ENCODE data around the gene ADM. TPM values are rescaled to one million over a fixed set of nuclear protein-coding genes. Genes with fewer than 3 reads are reported as not detected.

ADM gene
- total RNA-seq, 1 donor from 2014 or later, result 785 TPM

Other genes with a start within 250 kb of the ADM start
- gene SBF2, start 10.9 kb upstream of the ADM start, total RNA-seq, result 26.6 and 50.8 TPM in 2 replicates
- 1.1 and 6.5 TPM in 2 replicates for gene AMPD3, start 150.2 kb downstream of the ADM start, total RNA-seq
- 41.2 and 49.0 TPM in 2 replicates for gene RNF141, start 236.1 kb downstream of the ADM start, total RNA-seq